Measurements from ENCODE around the gene LRTM2. TPM values are rescaled to one million over a fixed set of nuclear protein-coding genes. Genes with fewer than 3 reads are reported as not detected.

LRTM2 gene
- total RNA-seq, 1 experiment from 2014 or later: not detected

DNA sequence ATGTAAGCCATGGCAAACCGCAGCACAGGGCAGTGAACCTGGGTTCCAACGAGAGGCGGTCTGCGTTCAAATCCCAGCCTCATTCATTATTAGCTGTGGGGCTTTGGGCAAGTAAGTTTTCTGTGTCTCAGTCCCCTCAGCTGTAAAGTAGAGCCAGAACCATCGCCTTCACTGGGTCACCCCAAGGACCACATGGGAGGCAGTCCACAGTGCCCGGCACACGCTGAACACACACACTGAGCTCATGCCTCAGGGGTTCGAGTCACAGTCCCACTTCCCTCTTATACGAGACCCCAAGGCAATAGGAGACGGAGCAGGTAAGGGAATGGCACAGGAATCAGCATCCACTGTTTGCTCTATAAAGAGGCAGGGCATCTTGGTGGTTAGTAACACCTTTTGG, 19.1 kb downstream of the LRTM2 start:
- Histone ChIP-seq H3K4me3 (ENCODE audit: low read length) (no peak overlapping the region), H3K9me2 (replicated peaks; ENCODE audit: insufficient read depth, low read length) (no peaks in the 10 kb centered on the region), H3K9ac (ENCODE audit: low read length) (no peak overlapping the region), H4K20me1 (ENCODE audit: insufficient read depth, low read depth, low read length) (peaks cover 5% of the 10 kb centered on the region; the same call in 1 of the 2 replicates), H3K79me2 (ENCODE audit: low read length) (no peaks in the 10 kb centered on the region), H3K4me1 (ENCODE audit: low read length) (peaks cover 25% of the 10 kb centered on the region), H3K36me3 (ENCODE audit: insufficient read depth, low read length) (no peaks in the 10 kb centered on the region), H3K4me2 (ENCODE audit: low read depth, low read length, poor library complexity, severe bottlenecking) (no peak overlapping the region), H3K27ac (ENCODE audit: low read length) (no peak overlapping the region), H3K9me3 (ENCODE audit: low read length) (no peaks in the 10 kb centered on the region), H3K27me3 (ENCODE audit: low read length) (no peaks in the 10 kb centered on the region), H2AFZ (ENCODE audit: low read length) (no peak overlapping the region)
- no peak for DNase-seq

DNA sequence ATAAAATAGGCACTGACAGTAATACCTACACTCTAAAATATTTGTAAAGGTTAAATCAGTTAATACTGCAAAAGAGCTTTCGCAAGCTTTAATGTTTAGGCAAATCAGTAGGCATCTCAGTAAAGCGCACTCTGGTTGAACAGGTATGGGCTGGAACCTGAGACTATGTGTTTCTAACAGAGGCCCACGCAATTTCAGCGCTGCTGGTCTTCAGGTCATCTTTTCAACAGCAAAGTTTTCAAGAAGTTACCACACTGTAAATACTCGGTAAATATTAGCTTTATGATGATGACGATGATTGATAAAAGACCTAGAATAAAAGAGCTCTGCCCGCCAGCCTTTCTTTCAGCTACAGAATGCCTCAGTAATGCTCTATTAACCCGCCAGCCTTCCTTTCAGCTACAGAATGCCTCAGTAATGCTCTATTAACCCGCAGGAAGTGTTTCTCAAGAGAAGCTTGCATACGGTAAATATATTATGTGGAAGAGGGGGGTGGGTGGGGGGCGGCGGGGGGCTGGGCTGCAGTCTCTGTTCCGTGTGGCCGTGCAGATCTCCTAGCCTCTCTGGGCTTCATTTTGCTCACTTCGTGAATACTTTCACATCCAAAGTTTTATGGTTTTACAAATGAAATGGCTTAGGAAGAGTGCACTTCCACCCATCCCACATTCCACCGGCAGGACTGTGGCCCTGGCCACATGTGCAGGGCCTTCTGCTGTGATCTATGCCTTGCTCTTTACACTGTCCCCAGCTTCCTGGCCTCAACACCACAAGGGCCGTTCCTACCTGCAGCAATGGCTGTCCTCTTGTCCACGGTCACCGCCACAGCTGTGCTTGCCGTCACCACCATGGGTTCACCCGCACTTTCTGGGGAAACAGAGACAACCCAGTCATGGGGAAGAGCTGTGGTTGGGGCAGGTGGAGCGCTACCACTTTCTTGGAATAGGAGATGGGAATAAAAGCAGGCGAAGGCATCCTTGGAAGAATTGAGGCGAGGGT, 19.9 kb downstream of the LRTM2 start:
- DNase-seq: no peak
- Histone ChIP-seq H3K27me3 (ENCODE audit: low read length) (no peaks in the 10 kb centered on the region), H3K27ac (ENCODE audit: low read length) (no peak overlapping the region), H3K4me3 (ENCODE audit: low read length) (no peak overlapping the region), H3K9me2 (replicated peaks; ENCODE audit: insufficient read depth, low read length) (no peaks in the 10 kb centered on the region), H2AFZ (ENCODE audit: low read length) (no peak overlapping the region), H3K9ac (ENCODE audit: low read length) (no peak overlapping the region), H3K9me3 (ENCODE audit: low read length) (no peaks in the 10 kb centered on the region), H3K79me2 (ENCODE audit: low read length) (no peaks in the 10 kb centered on the region), H3K36me3 (ENCODE audit: insufficient read depth, low read length) (no peaks in the 10 kb centered on the region), H4K20me1 (ENCODE audit: insufficient read depth, low read depth, low read length) (peaks cover 7% of the 10 kb centered on the region; the same call in 1 of the 2 replicates), H3K4me1 (ENCODE audit: low read length) (peaks cover 33% of the 10 kb centered on the region), H3K4me2 (ENCODE audit: low read depth, low read length, poor library complexity, severe bottlenecking) (no peak overlapping the region)

DNA sequence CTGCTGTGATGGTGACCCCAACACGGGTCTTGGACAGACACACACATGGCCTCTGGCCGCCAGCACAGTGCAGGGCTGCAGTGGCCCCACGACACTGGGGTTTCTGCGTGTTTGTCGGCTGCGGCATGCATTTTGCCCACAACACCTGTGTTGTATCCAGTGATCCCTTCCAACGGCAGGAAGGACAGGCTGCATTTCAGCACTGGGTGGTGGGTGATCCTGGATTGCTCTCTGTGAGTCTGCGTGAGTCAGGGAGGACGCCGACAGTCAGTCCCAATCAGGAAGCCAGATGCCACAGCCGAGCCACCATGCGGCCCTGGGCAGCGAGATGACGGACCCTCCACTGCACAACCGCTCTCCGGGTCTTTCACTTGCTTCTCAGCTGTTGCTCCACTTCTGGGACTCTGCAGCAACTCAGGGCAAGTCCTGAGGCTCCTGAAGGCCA, 20.6 kb downstream of the LRTM2 start:
- no peak overlapping the region for H3K9ac ChIP-seq (ENCODE audit: low read length)
- H3K27ac ChIP-seq (ENCODE audit: low read length): no peak overlapping the region
- no peaks in the 10 kb centered on the region for H3K79me2 ChIP-seq (ENCODE audit: low read length)
- peaks cover 33% of the 10 kb centered on the region for H3K4me1 ChIP-seq (ENCODE audit: low read length)
- no peak overlapping the region for H3K4me3 ChIP-seq (ENCODE audit: low read length)
- DNase-seq: no peak
- H3K9me2 ChIP-seq (replicated peaks; ENCODE audit: insufficient read depth, low read length): no peaks in the 10 kb centered on the region
- no peak overlapping the region for H2AFZ ChIP-seq (ENCODE audit: low read length)
- no peaks in the 10 kb centered on the region for H3K9me3 ChIP-seq (ENCODE audit: low read length)
- peaks cover 7% of the 10 kb centered on the region; the same call in 1 of the 2 replicates for H4K20me1 ChIP-seq (ENCODE audit: insufficient read depth, low read depth, low read length)
- H3K27me3 ChIP-seq (ENCODE audit: low read length): no peaks in the 10 kb centered on the region
- no peaks in the 10 kb centered on the region for H3K36me3 ChIP-seq (ENCODE audit: insufficient read depth, low read length)
- H3K4me2 ChIP-seq (ENCODE audit: low read depth, low read length, poor library complexity, severe bottlenecking): no peak overlapping the region

DNA sequence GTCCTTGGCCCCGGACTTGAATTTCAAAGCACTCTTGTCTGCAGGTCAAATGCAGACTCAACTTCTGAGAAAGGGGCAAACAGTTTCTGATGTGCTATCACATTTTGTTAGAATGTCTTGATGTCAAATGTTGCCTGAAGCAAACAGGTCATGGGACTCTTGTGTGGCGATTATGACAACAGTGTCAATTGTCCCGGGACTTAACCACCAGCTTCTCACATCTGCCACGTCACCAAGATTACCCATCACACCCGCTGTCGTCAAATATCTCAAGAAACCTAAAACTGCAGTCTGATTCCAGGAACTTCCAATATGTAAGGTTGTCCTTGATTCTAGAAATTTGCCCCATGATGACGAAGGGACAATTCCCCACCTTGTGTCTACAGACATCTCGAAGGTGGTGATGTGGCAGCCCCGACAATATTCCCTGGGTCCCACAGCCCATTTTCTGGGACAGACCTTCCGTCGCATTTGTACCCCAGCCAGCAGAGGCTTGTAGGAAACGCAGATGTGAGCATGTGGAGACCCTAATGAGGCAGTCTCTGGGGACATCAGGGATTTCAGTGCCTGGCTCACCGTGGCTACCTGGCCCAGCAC, 21.3 kb downstream of the LRTM2 start:
- no peaks in the 10 kb centered on the region for H3K27me3 ChIP-seq (ENCODE audit: low read length)
- no peak overlapping the region for H3K4me3 ChIP-seq (ENCODE audit: low read length)
- no peaks in the 10 kb centered on the region for H3K36me3 ChIP-seq (ENCODE audit: insufficient read depth, low read length)
- H3K4me2 ChIP-seq (ENCODE audit: low read depth, low read length, poor library complexity, severe bottlenecking): peak overlapping the region; percentile 19
- DNase-seq: no peak
- H3K9me2 ChIP-seq (replicated peaks; ENCODE audit: insufficient read depth, low read length): no peaks in the 10 kb centered on the region
- H3K4me1 ChIP-seq (ENCODE audit: low read length): peaks cover 31% of the 10 kb centered on the region
- peaks cover 7% of the 10 kb centered on the region; the same call in 1 of the 2 replicates for H4K20me1 ChIP-seq (ENCODE audit: insufficient read depth, low read depth, low read length)
- H3K79me2 ChIP-seq (ENCODE audit: low read length): no peaks in the 10 kb centered on the region
- H3K27ac ChIP-seq (ENCODE audit: low read length): no peak overlapping the region
- no peak overlapping the region for H2AFZ ChIP-seq (ENCODE audit: low read length)
- H3K9me3 ChIP-seq (ENCODE audit: low read length): no peaks in the 10 kb centered on the region
- H3K9ac ChIP-seq (ENCODE audit: low read length): no peak overlapping the region

DNA sequence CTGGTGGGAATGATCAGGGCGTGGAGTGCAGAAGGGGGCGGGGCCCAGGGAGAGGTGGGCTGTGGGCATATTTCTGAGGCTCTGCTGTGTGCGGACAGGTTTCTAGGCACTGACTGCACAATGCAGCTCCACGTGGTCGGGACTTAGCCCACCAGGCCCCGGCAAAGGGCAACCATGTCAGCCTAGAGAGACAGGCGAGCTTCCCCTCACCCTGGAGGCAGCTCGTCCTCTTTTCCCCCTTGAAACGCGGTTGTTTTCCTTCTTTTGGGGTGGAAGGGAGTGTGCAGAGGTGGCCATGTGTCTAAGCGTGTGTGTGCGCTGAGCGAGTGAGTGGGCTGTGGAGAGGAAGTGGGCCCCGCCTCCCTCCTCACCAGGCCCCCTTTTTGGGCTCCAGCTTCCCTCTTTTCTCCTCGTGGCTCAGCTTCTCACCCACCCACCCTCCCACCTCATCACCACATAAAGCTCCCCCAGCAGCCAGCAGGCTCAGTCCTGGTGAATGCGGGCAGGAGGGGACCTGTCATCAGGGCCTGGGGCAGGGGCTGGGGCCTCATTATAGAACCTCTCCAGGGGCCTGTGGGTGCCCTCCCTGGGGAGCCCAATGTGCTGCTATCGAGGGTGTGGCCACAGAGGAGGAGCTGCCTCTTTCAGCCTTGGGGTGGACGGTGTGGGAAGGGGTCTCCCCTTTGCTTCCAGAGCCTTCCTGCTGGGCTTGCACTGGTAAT, 22.0 kb downstream of the LRTM2 start:
- peak overlapping the region; percentile 50 for H3K4me2 ChIP-seq (ENCODE audit: low read depth, low read length, poor library complexity, severe bottlenecking)
- peak; percentile 67 for DNase-seq

DNA sequence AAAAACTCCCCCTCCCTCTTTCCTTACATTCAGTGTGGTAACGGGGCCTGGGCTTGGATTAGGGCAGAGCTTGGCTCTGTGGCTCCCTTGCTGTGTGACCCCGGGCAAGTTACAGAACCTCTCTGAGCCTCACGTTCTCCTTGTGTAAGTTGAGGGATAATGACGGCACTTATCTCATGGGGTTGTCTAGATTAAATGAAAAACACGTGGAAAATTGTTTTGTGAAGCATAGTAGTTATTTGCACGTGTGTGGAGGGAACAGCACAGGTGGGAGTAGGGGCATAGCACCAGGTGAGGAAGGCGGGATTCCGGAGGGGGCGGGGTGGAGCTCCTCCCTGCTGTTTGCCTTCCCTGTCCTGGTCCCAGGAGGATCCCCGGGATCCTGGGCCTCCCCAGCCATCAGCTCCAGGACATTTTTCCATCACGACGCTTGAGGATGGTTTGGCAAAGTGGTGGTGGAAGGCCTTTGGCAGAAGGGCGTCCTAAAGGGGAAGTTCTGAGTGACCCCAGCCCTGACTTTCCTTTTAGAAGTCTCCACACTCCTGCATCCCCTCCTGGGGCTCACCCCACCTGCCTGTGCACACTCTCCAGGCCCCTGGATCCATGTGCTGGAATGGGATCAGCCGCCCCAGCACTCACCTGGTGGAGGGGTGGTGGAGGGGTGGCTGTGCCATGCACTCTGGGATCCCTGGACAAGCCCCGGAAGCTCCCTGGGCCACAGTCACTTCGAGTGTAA, 22.7 kb downstream of the LRTM2 start:
- Histone ChIP-seq H3K4me2 (ENCODE audit: low read depth, low read length, poor library complexity, severe bottlenecking) (peak overlapping the region; percentile 50), H3K36me3 (ENCODE audit: insufficient read depth, low read length) (no peaks in the 10 kb centered on the region), H3K9ac (ENCODE audit: low read length) (no peak overlapping the region), H3K27me3 (ENCODE audit: low read length) (no peaks in the 10 kb centered on the region), H3K9me2 (replicated peaks; ENCODE audit: insufficient read depth, low read length) (no peaks in the 10 kb centered on the region), H3K4me3 (ENCODE audit: low read length) (no peak overlapping the region), H3K27ac (ENCODE audit: low read length) (no peak overlapping the region), H4K20me1 (ENCODE audit: insufficient read depth, low read depth, low read length) (peaks cover 7% of the 10 kb centered on the region; the same call in 1 of the 2 replicates), H3K4me1 (ENCODE audit: low read length) (peaks cover 38% of the 10 kb centered on the region), H3K79me2 (ENCODE audit: low read length) (no peaks in the 10 kb centered on the region), H2AFZ (ENCODE audit: low read length) (no peak overlapping the region), H3K9me3 (ENCODE audit: low read length) (no peaks in the 10 kb centered on the region)
- DNase-seq: no peak

More for the DNA sequence above, 22.0 kb downstream of the LRTM2 start:
- no peaks in the 10 kb centered on the region for H3K9me3 ChIP-seq (ENCODE audit: low read length)
- H3K4me3 ChIP-seq (ENCODE audit: low read length): no peak overlapping the region
- H3K9ac ChIP-seq (ENCODE audit: low read length): no peak overlapping the region
- H3K9me2 ChIP-seq (replicated peaks; ENCODE audit: insufficient read depth, low read length): no peaks in the 10 kb centered on the region
- H2AFZ ChIP-seq (ENCODE audit: low read length): no peak overlapping the region
- no peaks in the 10 kb centered on the region for H3K79me2 ChIP-seq (ENCODE audit: low read length)
- no peaks in the 10 kb centered on the region for H3K27me3 ChIP-seq (ENCODE audit: low read length)
- peaks cover 34% of the 10 kb centered on the region for H3K4me1 ChIP-seq (ENCODE audit: low read length)
- H3K27ac ChIP-seq (ENCODE audit: low read length): no peak overlapping the region
- H4K20me1 ChIP-seq (ENCODE audit: insufficient read depth, low read depth, low read length): peaks cover 7% of the 10 kb centered on the region; the same call in 1 of the 2 replicates
- H3K36me3 ChIP-seq (ENCODE audit: insufficient read depth, low read length): no peaks in the 10 kb centered on the region

DNA sequence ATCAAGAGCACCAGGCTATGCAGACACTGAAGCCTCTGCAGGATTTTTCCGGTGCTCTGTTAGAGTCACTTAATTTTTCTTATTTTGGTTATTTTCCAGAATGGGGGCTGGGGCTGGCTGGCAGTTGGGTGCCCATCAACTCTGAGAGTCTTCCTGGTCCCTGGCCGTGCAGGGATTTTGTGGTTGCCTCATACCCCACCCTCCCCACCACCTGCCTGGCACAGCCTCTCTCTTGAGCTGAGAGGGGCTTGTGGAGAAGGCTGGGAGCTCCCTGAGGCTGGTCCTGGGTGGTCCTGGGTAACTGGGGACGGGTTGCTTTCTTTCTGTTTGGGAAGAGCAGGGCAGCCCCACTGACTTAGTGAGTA, 23.3 kb downstream of the LRTM2 start:
- no peaks in the 10 kb centered on the region for H3K27me3 ChIP-seq (ENCODE audit: low read length)
- no peak overlapping the region for H3K4me2 ChIP-seq (ENCODE audit: low read depth, low read length, poor library complexity, severe bottlenecking)
- H3K4me1 ChIP-seq (ENCODE audit: low read length): peaks cover 38% of the 10 kb centered on the region
- H3K36me3 ChIP-seq (ENCODE audit: insufficient read depth, low read length): no peaks in the 10 kb centered on the region
- H3K4me3 ChIP-seq (ENCODE audit: low read length): no peak overlapping the region
- peaks cover 7% of the 10 kb centered on the region; the same call in 1 of the 2 replicates for H4K20me1 ChIP-seq (ENCODE audit: insufficient read depth, low read depth, low read length)
- H3K9ac ChIP-seq (ENCODE audit: low read length): no peak overlapping the region
- H3K79me2 ChIP-seq (ENCODE audit: low read length): no peaks in the 10 kb centered on the region
- no peak overlapping the region for H2AFZ ChIP-seq (ENCODE audit: low read length)
- no peak overlapping the region for H3K27ac ChIP-seq (ENCODE audit: low read length)
- H3K9me2 ChIP-seq (replicated peaks; ENCODE audit: insufficient read depth, low read length): no peaks in the 10 kb centered on the region
- H3K9me3 ChIP-seq (ENCODE audit: low read length): no peaks in the 10 kb centered on the region
- no peak for DNase-seq

Measured in Karpas-422 (cell line).